H1 (cell line): ENCODE data around the gene SNAP29. TPM values are rescaled to one million over a fixed set of nuclear protein-coding genes. Genes with fewer than 3 reads are reported as not detected.

Experiments
- CHD1 ChIP-seq: IDR thresholded peaks from 2 replicates; pipeline ENCODE4 v1.6.1; 2012; ENCODE audit warnings: low read depth, low read length, improper control_type of control experiment
- CHD2 ChIP-seq: IDR thresholded peaks from 2 replicates; pipeline ENCODE4 v1.6.1; 2012; ENCODE audit warnings: low read length, improper control_type of control experiment
- CHD7 ChIP-seq: fragments of 300-600 bp; sonication (generic); IDR thresholded peaks from 2 replicates; pipeline ENCODE4 v1.7.1; 2012; ENCODE audit warnings: low read length, moderate library complexity, mild to moderate bottlenecking, inconsistent platforms; ENCODE audit not compliant: insufficient replicate concordance
- E2F6 ChIP-seq: IDR thresholded peaks from 2 replicates; pipeline ENCODE4 v1.6.1; 2012; ENCODE audit warnings: inconsistent platforms
- JUND ChIP-seq: IDR thresholded peaks from 2 replicates; pipeline ENCODE4 v1.6.1; 2011; ENCODE audit warnings: mild to moderate bottlenecking, improper control_type of control experiment, low read length
- PHF8 ChIP-seq: fragments of 200-600 bp; sonication (generic); conservative IDR thresholded peaks from 2 replicates; pipeline ENCODE4 v1.7.1; 2012; ENCODE audit warnings: low read depth, mild to moderate bottlenecking, inconsistent platforms, low read length, moderate library complexity
- SAP30 ChIP-seq: fragments of 300-600 bp; sonication (generic); IDR thresholded peaks from 2 replicates; pipeline ENCODE4 v1.7.1; 2012; ENCODE audit warnings: low read length, moderate library complexity, mild to moderate bottlenecking, inconsistent platforms; ENCODE audit not compliant: insufficient read depth, insufficient replicate concordance
- SIRT6 ChIP-seq: IDR thresholded peaks from one replicate; pipeline ENCODE4 v1.7.1; 2012; ENCODE audit warnings: low read length, inconsistent platforms
- SP4 ChIP-seq: IDR thresholded peaks from 2 replicates; pipeline ENCODE4 v1.6.1; 2012; ENCODE audit warnings: low read length, inconsistent platforms
- TBP ChIP-seq: IDR thresholded peaks from 2 replicates; pipeline ENCODE4 v1.6.1; 2011; ENCODE audit warnings: low read depth, low read length, improper control_type of control experiment
- TEAD4 ChIP-seq: IDR thresholded peaks from 2 replicates; pipeline ENCODE4 v1.6.1; 2012; ENCODE audit warnings: low read depth, low read length, inconsistent platforms, mixed read lengths
- polyA plus RNA-seq, 7 experiments: library from polyadenylated mRNA; depleted of rRNA in 3 of 7; stranded (reverse) in 5 of 7; unstranded in 2 of 7; fragments of >200 nt in 5 of 7; fragments of 200-250 nt in 2 of 7; gene quantifications; 1 replicate in 5 of 7; 2 replicates in 1 of 7; 4 replicates in 1 of 7; pipeline versions ENCODE4 v1.2.1 to v1.2.3, GENCODE V29; 2011 to 2013; ENCODE audit warnings: missing spikeins in 2 of 7, mixed read lengths in 2 of 7
- total RNA-seq: library from RNA; stranded (reverse); fragmentation: NEBNext Ultra II Directional; extraction: Animal tissue kit (Norgen Biotek cat#: 25700); gene quantifications from 2 replicates; pipeline ENCODE4 v1.2.1, GENCODE V29; 2021

SNAP29 gene
- total and polyA plus RNA-seq, 2 of the 8 experiments (the other 6 are each of a cell fraction or from before 2014, with no cell fraction given): 11.8 to 15.0 TPM

GRCh38 chr22:20937031-20937793 is 78.4 kb downstream of the SNAP29 start (continued):
- TF ChIP-seq CHD7 (no peak), SAP30 (no peak), TBP (no peak), SIRT6 (no peak), PHF8 (no peak), E2F6 (no peak), JUND (no peak), CHD1 (no peak), SP4 (no peak), CHD2 (no peak), TEAD4 (no peak)
